Panc1 (cell line): ENCODE data around the gene CEP85L. TPM values are rescaled to one million over a fixed set of nuclear protein-coding genes. Genes with fewer than 3 reads are reported as not detected.

ENCODE experiments used
- ATAC-seq: fragments of 200-7000 bp; cut with Tn5 transposase; 2 replicates; pipeline ENCODE4 v1.9.1; 2020; ENCODE audit warnings: mild to moderate bottlenecking, moderate library complexity
- BruUV-seq: library from RNA; stranded (reverse); fragments of 400-500 nt; replicated peaks from 2 replicates; lab custom pipeline; 2021; lab: Mats Ljungman, UMichigan
- CTCF ChIA-PET: fragments of 300-600 bp; sonication (Branson Sonifier 250); formaldehyde crosslinking; loops from one replicate; lab custom pipeline; 2022; ENCODE audit warnings: antibody characterized with exemption; lab: Charles Lee
- POLR2A ChIA-PET: fragments of 300-600 bp; sonication (Branson Sonifier 250); formaldehyde crosslinking; loops from one replicate; lab custom pipeline; 2022; ENCODE audit warnings: antibody characterized with exemption; lab: Charles Lee
- DNase-seq: peaks from one replicate; pipeline ENCODE4 v3.0.0-alpha.2; 2010; ENCODE audit warnings: low read depth, low spot score
- H3K27ac ChIP-seq: 2 replicates; pipeline ENCODE4 v1.5.1; 2011; ENCODE audit warnings: mild to moderate bottlenecking, low read length, inconsistent platforms
- H3K27me3 ChIP-seq: fragments of 200-500 bp; sonication (Bioruptor generic); 2 replicates; pipeline ENCODE4 v1.6.0; 2014; ENCODE audit warnings: low read length, inconsistent platforms; ENCODE audit not compliant: control insufficient read depth, insufficient read depth
- H3K36me3 ChIP-seq: fragments of 200-500 bp; sonication (Bioruptor generic); 2 replicates; pipeline ENCODE4 v1.5.1; 2014; ENCODE audit warnings: inconsistent platforms, mild to moderate bottlenecking, low read length, moderate library complexity; ENCODE audit not compliant: control insufficient read depth, insufficient read depth
- H3K4me1 ChIP-seq: 2 replicates; pipeline ENCODE4 v1.5.1; 2011; ENCODE audit warnings: inconsistent platforms, mild to moderate bottlenecking, low read length, moderate library complexity; ENCODE audit not compliant: control insufficient read depth, insufficient read depth
- H3K4me3 ChIP-seq, 2 experiments: 2 replicates each; pipeline ENCODE4 v1.5.1; 2011 to 2012; ENCODE audit warnings: low read depth in 2 of 2, low read length in 2 of 2, mild to moderate bottlenecking in 2 of 2, inconsistent platforms in 1 of 2, moderate library complexity in 1 of 2
- H3K9me3 ChIP-seq: fragments of 200-500 bp; sonication (Bioruptor generic); 2 replicates; pipeline ENCODE4 v1.5.1; 2014; ENCODE audit warnings: low read depth, mild to moderate bottlenecking, inconsistent platforms, low read length, moderate library complexity; ENCODE audit not compliant: control insufficient read depth, insufficient read depth
- CTCF ChIP-seq: fragments of 450-650 bp; IDR thresholded peaks from 2 replicates; pipeline ENCODE4 v1.5.1; 2017; ENCODE audit warnings: mild to moderate bottlenecking
- POLR2AphosphoS5 ChIP-seq: IDR thresholded peaks from 2 replicates; pipeline ENCODE4 v1.6.1; 2012; ENCODE audit warnings: mild to moderate bottlenecking, low read depth, low read length, moderate library complexity
- REST ChIP-seq, 2 experiments: IDR thresholded peaks; 2 replicates each; pipeline ENCODE4 v1.6.1; 2011 to 2012; ENCODE audit warnings: low read depth in 2 of 2, control low read depth in 1 of 2, low read length in 1 of 2, mild to moderate bottlenecking in 1 of 2, moderate library complexity in 1 of 2; ENCODE audit not compliant: insufficient read depth in 1 of 2
- SIN3A ChIP-seq: IDR thresholded peaks from 2 replicates; pipeline ENCODE4 v1.6.1; 2012; ENCODE audit warnings: low read depth, mild to moderate bottlenecking, low read length, moderate library complexity, borderline replicate concordance; ENCODE audit not compliant: insufficient read depth
- TCF7L2 ChIP-seq: IDR thresholded peaks from 2 replicates; pipeline ENCODE4 v1.6.1; 2011; ENCODE audit warnings: mild to moderate bottlenecking, low read depth, low read length, inconsistent platforms
- in situ Hi-C: cut with HindIII; loops from 2 replicates; pipeline ENCODE4 v1.10.0; 2016; ENCODE audit warnings: low sequenced_read_pairs, low pct_unique_long_range_greater_than_20kb
- intact Hi-C: fragments of 100-400 bp; cut with micrococcal nuclease; formaldehyde crosslinking; loops from one replicate; pipeline ENCODE4 v1.10.0; 2022; ENCODE audit not compliant: unreplicated experiment
- total RNA-seq: library from RNA; stranded (reverse); gene quantifications from one replicate; pipeline ENCODE4 v1.2.1, GENCODE V29; 2021; ENCODE audit not compliant: unreplicated experiment

CEP85L gene
- total RNA-seq, 1 experiment from 2014 or later: 6.7 TPM

GRCh38 chr6:118553132-118553531 is 98.3 kb downstream of the CEP85L start:
- Histone ChIP-seq H3K36me3 (no peaks in the 10 kb centered on the region), H3K27ac (no peak overlapping the region), H3K4me3 (no peak overlapping the region), H3K4me1 (no peaks in the 10 kb centered on the region), H3K27me3 (no peaks in the 10 kb centered on the region), H3K9me3 (no peaks in the 10 kb centered on the region)
- intact Hi-C loops (loop anchor here (5.0 kb wide), 1 partner anchor 576 kb away; no protein-coding TSS in a partner anchor), in situ Hi-C loops (no loop called here)
- ATAC-seq (no peak), DNase-seq (no peak)
- TF ChIP-seq SIN3A (no peak), CTCF (no peak), TCF7L2 (no peak), REST (IDR thresholded peaks at IDR 0.05; ENCODE audit: insufficient read depth in 1 of 2, low read depth in 2 of 2, low read length in 1 of 2) (no peak), POLR2AphosphoS5 (no peak)
- no TSS peak for BruUV-seq
- ChIA-PET POLR2A (no interaction called here), CTCF (no interaction called here)

DNA sequence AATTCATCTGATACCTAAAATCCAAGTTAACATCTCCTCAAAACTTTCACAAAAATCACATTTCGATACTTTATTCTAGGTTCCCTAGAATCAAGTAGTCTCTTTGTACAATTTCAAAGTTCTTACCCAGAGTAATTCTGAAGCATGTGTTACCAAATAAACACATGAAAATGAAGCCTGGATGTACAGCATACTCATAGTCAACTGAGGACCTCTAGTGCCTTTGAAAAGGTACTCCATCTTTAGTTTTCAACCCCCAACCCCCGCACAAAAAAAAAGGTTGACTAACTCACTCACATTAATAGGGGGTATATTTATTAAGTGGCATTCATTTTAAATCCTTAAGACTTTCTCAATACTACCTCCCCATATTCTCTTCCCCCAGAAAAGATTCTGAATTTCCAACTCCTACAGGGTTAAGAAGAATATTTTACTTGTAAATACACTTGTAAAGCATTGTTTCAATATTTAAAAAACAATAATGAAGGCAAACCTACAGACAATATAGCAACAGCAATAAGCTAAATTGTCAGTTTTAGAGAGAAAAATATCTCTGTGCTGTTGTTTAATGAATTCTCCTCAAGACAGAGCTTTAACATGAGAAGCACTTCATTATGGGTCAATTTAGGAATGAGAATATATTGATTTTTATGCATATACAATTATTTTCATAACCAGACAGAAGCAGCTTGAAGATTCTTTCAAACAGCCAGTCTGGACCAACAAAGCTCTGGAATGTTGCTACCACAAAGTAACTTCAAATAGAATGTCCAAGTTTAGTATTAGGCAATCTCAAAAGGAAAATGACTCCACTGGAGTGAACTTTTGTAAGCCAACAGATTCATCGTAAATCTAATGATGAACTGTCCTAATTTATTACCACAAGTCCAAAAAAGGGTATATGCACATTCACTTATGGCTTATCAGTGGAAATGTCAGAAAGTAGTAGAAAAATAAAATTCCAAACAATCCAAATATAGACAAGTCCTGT is 100.0 kb downstream of the CEP85L start:
- POLR2A ChIA-PET: no interaction called here
- peak; percentile 30 for DNase-seq
- BruUV-seq: no TSS peak

More for the DNA sequence above, 100.0 kb downstream of the CEP85L start:
- CTCF ChIA-PET: no interaction called here
- intact Hi-C loops: loop anchor here (1.0 to 5.0 kb wide), 2 partner anchors 267 to 574 kb away; no protein-coding TSS in a partner anchor
- Histone ChIP-seq H3K4me3 (no peak overlapping the region), H3K36me3 (no peaks in the 10 kb centered on the region), H3K27ac (no peak overlapping the region), H3K27me3 (no peaks in the 10 kb centered on the region), H3K4me1 (no peaks in the 10 kb centered on the region), H3K9me3 (no peaks in the 10 kb centered on the region)
- TF ChIP-seq POLR2AphosphoS5 (no peak), CTCF (peak; percentile 75; the same call in 1 of the 2 replicates)
- in situ Hi-C loops: no loop called here
- peak; percentile 81 for ATAC-seq
